ENCODE data around the gene CDH13.

CDH13 gene

DNA sequence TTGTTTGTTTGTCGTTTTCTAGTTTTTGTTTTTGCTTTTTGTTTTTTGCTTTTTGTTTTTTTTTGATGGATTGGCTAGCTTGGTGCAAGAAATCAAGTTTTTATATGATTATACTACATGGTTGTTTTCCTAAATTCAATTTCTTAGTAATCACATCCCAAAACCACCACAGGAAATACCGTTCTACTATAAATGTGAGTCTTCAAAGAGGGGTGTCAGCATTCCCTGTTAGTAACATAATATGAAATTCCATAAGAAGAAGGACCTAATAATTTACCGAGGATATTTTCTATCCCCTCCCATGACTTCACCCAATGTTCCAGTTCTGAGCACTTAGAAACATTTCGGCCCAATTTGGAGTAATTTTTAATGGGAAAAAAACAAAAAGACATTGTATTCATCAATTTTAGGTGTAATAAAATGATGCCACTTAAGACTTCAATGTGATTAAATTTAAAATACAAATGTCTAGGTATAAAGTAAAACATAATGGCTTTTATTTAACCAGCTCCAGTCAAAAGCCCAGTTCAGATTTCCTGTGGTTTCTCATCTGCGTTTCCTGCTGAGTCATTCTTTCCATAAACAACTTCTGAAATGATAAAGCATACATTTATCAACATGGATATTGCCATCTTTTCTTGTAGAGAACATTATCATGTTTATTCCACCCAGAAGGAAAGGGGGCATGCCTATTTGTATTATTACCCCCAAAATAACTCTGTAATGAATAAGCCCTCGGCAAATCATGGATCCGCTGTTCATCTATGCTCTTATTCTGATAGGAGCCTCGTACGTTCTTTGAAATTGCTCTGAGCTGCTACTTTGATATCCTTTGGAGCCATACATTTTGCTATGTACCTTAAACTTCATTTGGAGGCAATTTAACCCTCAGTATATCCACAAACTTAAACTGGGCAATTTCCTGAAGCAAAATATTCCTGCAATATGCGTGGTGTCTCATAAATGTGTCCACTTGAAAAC, 1209.1 kb downstream of the CDH13 start:
- no peak for DNase-seq

DNA sequence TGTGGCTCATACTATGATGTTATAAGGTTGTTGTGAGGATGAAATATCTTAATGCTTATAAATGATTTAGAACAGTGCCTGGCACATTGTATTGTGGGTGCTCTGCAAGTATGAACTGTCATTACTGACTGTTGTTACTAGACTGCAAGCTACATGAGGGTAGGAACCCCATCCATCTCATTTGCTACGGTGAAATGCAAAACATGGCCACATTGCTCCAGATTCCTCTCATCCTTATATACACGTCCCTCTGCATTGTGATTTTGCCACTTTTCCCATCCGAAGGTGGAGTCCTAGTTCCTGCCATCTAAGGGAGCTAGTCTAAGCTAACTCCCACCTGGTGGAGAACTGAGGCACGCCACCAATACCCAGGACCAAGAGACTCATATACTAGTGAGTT, 1210.8 kb downstream of the CDH13 start:
- DNase-seq = no peak

DNA sequence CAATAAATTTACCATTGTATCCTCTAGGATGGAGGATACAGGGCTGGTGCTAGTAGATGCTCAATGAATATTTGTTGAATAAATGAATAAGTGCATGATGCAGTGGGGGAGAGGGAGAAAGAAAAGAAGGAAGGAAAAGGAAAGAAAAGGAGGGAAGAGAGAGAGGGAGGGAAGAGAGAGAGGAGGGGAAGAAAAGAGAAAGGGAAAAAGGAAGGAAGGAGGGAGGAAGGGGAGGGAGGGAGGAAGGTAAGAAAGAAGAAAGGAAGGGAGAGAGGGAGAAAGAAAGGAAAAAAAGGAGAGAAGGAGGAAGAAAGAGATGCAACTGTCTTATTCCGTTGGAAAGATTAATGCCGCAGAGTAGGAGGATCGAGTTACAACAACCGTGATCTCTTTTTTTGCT, 1211.4 kb downstream of the CDH13 start:
- DNase-seq = no peak

DNA sequence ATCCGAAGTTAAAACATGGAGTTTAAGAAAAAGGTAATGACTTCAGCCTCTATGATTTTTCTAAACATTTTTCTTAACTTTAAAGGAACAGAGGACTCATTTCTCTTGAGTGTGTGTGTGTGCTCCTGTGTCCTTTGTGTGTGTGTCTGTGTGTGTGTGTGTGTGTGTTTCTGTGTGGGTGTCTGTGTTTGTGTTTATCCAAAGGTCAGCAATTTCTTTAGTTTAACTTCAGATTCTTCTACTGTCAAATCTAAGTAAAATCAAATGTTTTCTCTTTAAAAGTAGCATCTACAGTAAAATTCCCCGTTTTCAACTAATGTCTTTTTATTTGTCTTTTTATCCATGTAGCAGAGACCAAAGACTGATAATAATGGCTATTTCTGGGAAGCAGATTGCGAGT, 1212.8 kb downstream of the CDH13 start:
- DNase-seq = no peak

DNA sequence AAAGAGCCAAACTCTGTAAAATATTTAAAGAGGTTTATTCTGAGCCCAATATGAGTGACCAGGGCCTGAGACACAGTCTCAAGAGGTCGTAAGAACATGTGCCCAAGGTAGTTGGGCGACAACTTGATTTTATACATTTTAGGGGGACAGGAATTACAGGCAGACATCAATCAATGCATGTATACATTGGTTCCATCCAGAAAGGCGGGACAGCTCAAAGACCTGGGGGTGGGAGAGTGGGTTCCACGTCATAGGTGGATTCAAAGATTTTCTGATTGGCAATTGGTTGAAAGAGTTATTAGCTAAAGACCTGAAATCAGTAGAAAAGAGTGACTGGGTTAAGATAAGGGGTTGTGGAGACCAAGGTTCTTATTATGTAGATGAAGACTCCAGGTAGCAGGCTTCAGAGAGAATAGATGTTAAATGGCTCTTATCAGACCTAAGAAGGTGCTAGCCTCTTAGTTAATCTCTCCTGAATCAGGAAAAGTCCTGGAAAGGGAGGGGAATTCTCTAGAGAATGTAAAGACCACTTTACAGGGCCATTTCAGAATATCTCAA, 1213.4 kb downstream of the CDH13 start:
- DNase-seq = no peak

DNA sequence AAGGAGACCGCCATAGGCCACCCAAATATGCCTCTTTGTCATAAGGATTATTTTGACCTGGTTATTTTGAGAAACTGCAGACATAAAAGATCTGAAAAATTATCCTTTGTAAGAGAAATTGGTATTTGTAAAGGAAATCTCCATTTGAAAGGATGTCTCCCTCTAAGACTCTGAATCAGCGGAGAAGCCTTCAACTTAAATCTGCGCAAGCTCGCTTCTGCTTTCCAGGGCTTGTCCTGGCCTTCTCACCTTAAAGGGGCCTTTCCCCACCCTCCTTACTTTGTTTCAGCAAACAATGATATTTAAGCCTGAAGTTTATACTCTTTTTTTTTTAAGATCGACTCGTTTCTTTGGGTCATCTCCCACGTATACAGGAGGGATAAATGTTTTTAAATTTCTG, 1215.5 kb downstream of the CDH13 start:
- no peak for DNase-seq

DNA sequence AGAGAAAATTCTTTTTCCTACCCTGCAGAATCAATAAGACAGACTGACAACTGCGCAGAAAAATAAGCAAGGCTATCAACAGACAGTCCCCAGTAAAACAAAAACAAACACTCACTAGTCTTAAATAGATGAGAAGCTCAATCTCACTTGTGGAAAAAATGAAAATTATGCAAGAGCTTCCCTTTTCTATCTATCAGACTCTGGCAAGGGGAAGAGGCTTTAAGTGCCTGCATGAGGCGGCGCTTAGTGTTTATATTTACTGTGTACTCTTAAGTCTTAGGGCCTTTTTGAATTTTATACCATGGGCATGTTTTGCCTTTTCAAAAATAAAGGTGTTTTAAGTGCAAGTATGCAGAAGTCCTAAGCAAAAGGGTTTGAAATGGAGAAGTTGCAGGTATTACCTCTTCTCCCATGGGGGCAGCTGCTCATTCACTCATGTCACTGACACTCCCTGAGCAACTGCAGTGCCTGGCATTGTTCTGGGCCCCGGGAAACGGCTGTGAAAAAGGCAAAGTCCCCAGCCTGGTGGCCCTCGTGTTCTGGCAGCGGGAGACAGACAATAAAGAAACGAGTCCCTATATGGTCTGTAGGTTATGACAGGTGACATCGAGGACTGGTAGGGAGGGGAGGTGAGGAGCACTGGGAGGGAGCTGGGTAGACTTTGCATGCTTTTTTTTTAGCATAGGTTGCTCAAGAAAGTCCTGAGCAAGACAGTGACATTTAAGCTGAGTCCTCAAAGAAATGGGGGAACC, 1216.2 kb downstream of the CDH13 start:
- DNase-seq = no peak

DNA sequence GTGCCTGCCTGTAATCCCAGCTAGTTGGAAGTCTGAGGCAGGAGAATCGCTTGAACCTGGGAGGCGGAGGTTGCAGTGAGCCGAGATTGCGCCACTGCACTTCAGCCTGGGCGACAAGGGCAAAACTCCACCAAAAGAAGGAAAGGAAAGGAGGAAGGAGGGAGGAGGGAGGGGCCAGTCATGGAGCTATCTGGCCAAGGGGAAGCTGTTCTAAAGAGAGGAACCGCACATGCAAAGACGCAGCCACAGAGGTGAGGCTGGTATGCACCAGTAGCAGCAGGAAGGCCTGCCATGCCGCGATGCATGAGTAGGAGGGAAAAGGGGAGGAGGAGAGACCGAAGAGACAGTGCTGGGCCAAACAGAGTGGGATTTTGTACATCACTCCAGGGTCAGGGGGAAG, 1216.9 kb downstream of the CDH13 start:
- no peak for DNase-seq

DNA sequence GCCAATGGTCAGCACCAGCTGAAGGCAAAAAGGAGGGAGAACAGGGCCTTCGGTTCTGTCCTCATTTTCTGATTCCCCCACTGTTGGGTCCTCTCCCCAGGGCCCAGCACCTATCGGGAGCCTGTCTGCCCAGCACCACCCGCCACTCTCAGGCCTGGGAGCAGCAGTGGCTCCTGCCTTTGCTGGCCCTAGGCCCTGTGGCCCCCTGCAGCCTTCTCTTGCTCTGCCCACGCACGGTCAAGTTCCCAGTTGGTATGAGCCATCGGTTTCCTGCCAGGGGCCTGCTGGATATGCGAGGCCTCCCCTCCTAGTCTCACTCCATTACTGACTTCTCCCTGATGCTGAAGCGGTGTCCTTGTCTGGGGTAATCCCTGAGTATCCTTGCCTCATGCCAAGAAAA, 1218.5 kb downstream of the CDH13 start:
- no peak for DNase-seq

DNA sequence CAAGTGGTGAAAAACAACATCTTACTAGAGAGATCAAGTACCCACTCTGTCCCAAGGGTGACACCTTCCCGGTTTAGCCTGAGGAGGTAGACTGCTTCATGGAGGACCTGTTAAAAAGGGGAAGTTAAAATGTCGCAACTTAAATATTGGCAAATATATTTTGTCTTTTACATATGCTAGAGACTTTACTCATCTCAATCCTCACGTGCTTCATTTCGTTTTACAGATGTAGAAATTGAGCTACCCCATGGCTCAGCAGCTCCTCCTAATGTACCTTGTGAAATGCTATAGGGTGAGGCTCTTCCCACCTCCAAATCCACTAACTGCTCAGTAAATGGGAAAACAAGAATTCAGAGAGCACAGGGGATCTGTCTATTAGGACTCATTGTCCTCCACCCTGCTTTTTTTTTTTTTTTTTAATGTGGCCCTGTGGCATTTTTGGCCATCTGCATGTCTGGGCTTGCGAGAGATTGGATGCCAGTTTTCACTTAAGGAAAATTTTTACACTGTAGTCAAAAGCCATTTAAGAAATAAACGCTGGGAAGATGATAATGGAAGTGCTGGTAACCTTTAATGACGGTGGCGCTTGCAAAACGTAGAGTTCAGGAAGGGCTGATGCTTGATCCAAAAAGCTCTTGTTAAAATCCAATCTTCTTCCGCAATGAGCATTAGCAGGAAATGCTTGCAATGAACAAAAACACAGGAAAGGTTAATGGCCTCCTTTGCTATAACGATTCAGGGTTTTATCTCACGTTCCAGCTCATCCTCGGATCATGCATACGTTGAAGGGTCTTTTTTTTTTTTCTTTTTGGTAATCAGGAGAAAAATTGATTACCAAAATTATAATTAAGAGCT, 1220.8 kb downstream of the CDH13 start:
- no peak for DNase-seq

DNA sequence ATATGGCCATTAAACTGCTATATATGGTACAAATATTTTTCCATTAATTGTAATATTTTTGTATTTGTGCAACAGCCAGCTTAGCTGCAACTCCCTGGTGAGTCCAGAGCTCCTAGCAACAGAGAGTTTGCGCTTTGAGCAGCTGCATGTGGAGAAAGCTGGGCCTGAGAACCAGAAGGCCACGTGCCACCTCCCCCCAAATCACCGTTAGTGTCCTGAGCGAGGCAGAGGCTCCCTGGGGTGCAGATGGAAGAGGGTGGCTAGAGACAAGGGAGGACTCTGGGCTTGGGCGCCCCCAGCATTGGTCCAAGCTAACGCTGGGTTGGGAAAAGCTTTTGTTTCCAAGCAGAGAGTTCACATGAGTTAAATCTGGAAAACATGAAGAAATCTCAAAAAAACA, 1222.7 kb downstream of the CDH13 start:
- no peak for DNase-seq

All from NCI-H510A (cell line).